NT2/D1 (cell line): ENCODE data around the gene SELENOF.
"Not testable (repeated sequence)": the region's sequence is repeated elsewhere in the genome, so short reads cannot be mapped to it uniquely, and the experiment has no call there.

Experiments used
- SUZ12 ChIP-seq: IDR thresholded peaks from 2 replicates; pipeline ENCODE4 v1.6.1; 2011; ENCODE audit not compliant: insufficient read length, insufficient read depth; ENCODE audit errors: extremely low read depth
- YY1 ChIP-seq: IDR thresholded peaks from 2 replicates; pipeline ENCODE4 v1.6.1; 2011; ENCODE audit not compliant: insufficient read length, insufficient read depth
- ZNF274 ChIP-seq: IDR thresholded peaks from 2 replicates; pipeline ENCODE4 v1.6.1; 2011; ENCODE audit warnings: mild to moderate bottlenecking, low read depth, low read length

GRCh38 chr1:86899401-86899800, 14.5 kb downstream of the SELENOF start:
- TF ChIP-seq ZNF274, YY1, SUZ12: not testable (repeated sequence)
